HEK293T (cell line): ENCODE results near the gene RALGPS2.

Experiments used
- ARNT ChIP-seq: fragments of 450-650 bp; IDR thresholded peaks from 2 replicates; pipeline ENCODE4 v1.6.1; 2017; ENCODE audit warnings: mild to moderate bottlenecking
- BHLHE40 ChIP-seq: fragments of 450-650 bp; IDR thresholded peaks from 2 replicates; pipeline ENCODE4 v1.6.1; 2016; ENCODE audit warnings: mild to moderate bottlenecking, moderate library complexity, borderline replicate concordance
- FOXM1 ChIP-seq: fragments of 450-650 bp; IDR thresholded peaks from 2 replicates; pipeline ENCODE4 v1.6.1; 2017; ENCODE audit warnings: mild to moderate bottlenecking, borderline replicate concordance
- LEF1 ChIP-seq: fragments of 450-650 bp; IDR thresholded peaks from 2 replicates; pipeline ENCODE4 v1.6.1; 2017; ENCODE audit warnings: mild to moderate bottlenecking, borderline replicate concordance
- SP1 ChIP-seq: fragments of 450-650 bp; IDR thresholded peaks from 2 replicates; pipeline ENCODE4 v1.6.1; 2017
- ZNF384 ChIP-seq: fragments of 450-650 bp; IDR thresholded peaks from 2 replicates; pipeline ENCODE4 v1.6.1; 2016

GRCh38 chr1:178933105-178933561, 208.1 kb downstream of the RALGPS2 start:
- TF ChIP-seq FOXM1 (no peak), ZNF384 (no peak), BHLHE40 (no peak), SP1 (no peak), LEF1 (no peak), ARNT (no peak)
